Transverse colon (tissue), 3 donors: ENCODE measurements around the gene TSPAN8.

Experiments
- CTCF ChIP-seq, 5 experiments: fragments of 200-600 bp in 3 of 5; fragments of 450-650 bp in 2 of 5; sonication (generic) in 3 of 5; IDR thresholded peaks; 1 replicate in 2 of 5; 2 replicates in 3 of 5; pipeline ENCODE4 v1.5.1; 2016 to 2017; ENCODE audit warnings: antibody characterized with exemption in 5 of 5, inconsistent platforms in 3 of 5, mild to moderate bottlenecking in 2 of 5, moderate library complexity in 1 of 5
- EP300 ChIP-seq: sonication (generic); formaldehyde crosslinking; IDR thresholded peaks from one replicate; pipeline ENCODE4 v1.6.1; 2017; ENCODE audit warnings: antibody characterized with exemption, low read depth
- POLR2A ChIP-seq: fragments of 450-650 bp; IDR thresholded peaks from one replicate; pipeline ENCODE4 v1.6.1; 2016; ENCODE audit warnings: antibody characterized with exemption, mild to moderate bottlenecking, moderate library complexity

GRCh38 chr12:71108355-71108754, 49.4 kb downstream of the TSPAN8 start:
- TF ChIP-seq CTCF (IDR thresholded peaks at IDR 0.05), result no peak
- TF ChIP-seq EP300, result no peak
- no peak for TF ChIP-seq POLR2A
